GM20431 (cell line): ENCODE data around the gene CLEC12A.
"Not testable (repeated sequence)": the region's sequence is repeated elsewhere in the genome, so short reads cannot be mapped to it uniquely, and the experiment has no call there.

Experiments
- in situ Hi-C: fragments of 300-500 bp; cut with MseI, MboI; formaldehyde crosslinking; loops from one replicate; pipeline ENCODE4 v1.15.0; 2020; ENCODE audit warnings: low sequenced_read_pairs; ENCODE audit not compliant: unreplicated experiment

Gene CLEC12A

DNA sequence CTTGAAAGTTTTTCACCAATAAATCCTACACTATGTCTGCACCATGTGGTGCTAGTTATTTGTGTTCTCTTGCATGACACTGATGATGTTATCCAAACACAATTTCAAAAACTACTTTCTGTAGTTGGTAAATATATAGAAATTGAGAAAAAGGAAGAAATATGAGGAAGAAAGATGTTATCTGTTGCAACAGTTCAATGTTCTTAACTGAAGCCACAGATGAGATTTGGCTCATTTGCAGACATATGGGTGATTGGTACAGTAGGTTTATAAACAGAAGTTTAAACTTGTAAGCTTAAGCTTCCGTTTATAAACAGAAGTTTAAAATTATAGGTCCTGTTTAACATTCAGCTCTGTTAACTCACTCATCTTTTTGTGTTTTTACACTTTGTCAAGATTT lies at the start of gene CLEC12A:
Gene CLEC12A, plus strand, starts transcription at position 229 of the 400 bp plus-strand sequence. CDS start 188 bp downstream, outside the sequence.
- in situ Hi-C loops = no loop called here

DNA sequence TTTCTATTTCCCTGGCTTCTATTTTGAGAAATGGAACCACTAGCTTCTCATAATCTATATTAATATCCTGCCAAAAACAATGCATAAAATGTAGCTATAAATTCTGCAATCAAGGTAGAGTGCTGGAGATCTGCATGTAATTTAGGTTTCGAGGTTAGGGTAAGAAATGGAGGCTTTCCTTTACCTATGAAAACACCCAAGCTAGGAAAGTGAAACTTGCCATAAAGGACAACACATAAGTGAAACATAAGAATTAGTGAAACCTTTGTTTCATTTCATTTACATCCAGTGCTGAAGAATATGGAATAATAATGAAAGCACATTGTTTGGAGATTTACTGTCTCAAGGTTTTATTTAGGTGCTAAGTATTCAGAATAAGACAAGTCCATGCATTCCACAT lies 48.8 kb upstream of the CLEC12A start:
- in situ Hi-C loops = no loop called here

DNA sequence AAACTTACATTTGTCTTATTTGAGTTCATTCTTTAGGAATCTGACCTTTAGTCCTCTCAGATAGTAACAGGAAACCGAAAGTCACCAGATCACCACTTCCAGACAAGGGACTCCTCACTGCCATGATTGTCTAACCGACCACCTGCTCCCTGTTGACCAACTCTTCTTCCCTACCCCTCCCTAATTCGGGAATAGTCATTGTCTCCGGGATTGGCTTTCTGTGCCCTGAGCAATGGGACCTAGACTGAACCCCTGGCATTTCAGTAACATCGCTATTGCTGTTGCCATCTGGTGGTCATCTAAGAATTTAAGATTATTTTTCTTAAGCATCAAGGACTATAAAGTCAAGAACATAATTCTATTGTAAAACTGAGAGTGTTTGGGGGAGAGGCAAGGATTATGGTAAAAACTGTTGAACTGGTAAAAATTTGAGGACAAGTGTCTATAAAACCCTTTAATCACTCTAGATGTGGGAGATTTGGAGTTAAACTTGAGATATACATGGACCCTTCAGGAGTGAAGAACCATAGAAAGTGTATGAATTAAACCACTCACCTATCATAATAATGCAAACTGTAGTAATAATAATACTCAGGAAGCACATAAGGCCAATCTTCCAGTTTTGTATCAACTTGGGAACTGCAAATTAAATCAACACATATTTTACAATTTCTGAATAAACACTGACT lies 45.4 kb upstream of the CLEC12A start:
- in situ Hi-C loops = no loop called here

DNA sequence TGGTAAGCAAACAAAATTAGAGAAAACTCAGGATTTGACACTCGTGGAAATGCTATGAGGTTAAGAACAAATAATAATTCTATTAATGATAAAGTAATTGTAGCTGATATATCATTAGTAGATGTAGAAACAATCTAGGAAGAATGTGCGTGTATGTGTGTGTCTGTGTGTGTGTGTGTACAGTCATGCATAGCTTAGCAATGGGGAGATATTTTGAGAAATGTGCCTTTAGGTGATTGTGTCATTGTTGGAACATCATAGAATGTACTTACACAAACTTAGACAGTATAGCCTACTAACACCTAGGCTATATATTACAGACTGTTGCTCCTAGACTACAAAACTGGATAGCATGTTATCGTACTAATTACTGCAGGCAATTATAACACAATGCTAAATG lies 44.3 kb upstream of the CLEC12A start:
- in situ Hi-C loops = no loop called here

DNA sequence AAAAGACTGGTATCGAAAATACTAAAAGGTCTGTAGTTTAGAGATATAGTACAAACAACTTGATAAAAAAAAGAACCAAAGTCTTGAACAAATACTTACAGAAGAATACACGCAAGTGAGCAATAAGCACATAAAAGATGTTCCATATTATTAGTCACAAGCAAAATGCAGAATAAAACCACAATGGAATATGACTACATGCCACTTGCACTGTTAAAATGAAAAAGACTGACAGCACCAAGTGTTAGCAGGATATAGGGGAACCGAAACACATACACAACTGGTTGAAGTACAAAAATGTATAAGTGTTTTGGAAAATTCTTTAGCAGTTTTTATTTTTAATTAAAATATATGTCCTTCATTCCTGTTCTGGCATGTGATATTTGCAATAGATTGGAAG lies 42.6 kb upstream of the CLEC12A start:
- in situ Hi-C loops = no loop called here

DNA sequence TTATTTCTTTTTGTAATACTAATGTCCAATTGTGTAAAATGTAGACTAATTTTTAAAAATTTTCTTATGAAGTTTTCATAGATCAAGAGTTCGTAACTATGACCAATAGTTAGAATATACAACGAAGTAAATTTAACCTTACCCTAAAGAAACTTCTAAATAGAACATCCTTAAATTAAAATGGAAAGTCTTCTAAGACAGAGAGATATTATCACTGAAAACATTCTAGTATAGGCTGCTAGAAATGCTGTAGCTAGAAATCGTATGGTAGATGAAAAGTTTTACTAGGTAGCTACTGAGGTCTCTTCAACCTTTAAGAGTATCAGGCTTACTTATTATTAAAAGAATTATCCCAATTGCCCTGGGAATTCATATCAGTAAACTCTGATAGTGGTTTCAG lies 40.0 kb upstream of the CLEC12A start:
- in situ Hi-C loops = loop anchor here (10.0 kb wide), 1 partner anchor 116 kb away; no protein-coding TSS in a partner anchor

DNA sequence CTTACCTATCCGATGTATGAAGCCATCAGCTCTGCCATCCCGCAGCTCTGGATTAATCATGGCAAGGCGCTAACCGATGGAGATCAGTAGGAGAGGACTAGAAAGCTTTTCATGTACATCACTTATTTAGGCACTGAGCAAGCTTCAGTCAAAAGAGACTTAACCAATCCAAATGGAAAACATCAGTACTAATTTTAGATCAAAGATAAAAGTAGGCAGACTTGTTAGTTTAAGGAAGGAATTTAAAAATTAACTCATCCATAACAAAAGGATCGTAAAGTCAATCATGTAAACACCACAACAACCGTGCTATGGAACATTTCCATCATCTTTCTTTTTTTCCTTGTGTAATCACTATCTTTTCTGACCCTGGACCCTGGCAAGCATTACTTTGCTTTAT lies 38.9 kb upstream of the CLEC12A start, which contains the start of gene CLEC2A:
Gene CLEC2A, minus strand, starts transcription at position 101 of the 400 bp plus-strand sequence. Its CDS starts 41 bp downstream, at position 60.
- in situ Hi-C loops = loop anchor here (10.0 kb wide), 1 partner anchor 117 kb away; no protein-coding TSS in a partner anchor

DNA sequence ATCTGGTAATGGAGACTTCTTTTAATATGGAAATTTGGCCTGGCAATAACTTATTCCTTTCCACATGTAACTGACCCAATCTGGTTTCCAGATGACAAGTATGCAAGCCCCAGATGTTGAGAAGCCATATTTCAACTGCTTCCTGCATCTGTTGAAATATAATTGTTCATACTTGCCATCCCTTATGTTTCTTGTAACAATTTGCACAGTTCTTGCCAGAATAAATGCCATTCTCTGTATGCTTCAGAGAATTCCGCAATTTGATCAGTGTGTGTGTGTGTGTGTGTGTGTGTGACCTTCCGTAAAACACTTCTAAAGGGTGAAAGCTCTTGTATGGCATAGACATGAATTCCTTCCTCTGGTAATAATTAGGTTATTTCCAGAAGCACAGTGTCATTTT lies 37.3 kb upstream of the CLEC12A start:
- in situ Hi-C loops = loop anchor here (10.0 kb wide), 1 partner anchor 119 kb away; no protein-coding TSS in a partner anchor

DNA sequence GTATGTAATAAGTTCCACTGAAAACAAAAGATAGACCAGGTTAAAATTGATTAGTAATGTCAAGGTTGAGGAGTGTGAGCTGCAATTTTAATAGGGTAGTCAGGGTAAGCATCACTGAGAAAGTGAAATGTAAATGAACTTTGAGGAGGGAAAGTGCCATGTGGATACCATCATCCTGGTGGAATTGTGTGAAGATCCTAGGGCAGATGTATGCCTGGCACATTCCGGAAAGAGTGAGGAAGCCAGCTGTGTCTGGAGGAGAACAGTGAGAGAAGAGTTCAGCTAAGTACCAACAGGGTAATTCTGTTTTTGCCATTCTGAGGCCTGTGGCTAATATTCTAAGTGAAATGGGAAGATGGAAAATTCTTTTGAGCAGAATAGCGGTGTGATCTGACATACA lies 36.2 kb upstream of the CLEC12A start:
- in situ Hi-C loops = loop anchor here (10.0 kb wide), 1 partner anchor 120 kb away; no protein-coding TSS in a partner anchor

DNA sequence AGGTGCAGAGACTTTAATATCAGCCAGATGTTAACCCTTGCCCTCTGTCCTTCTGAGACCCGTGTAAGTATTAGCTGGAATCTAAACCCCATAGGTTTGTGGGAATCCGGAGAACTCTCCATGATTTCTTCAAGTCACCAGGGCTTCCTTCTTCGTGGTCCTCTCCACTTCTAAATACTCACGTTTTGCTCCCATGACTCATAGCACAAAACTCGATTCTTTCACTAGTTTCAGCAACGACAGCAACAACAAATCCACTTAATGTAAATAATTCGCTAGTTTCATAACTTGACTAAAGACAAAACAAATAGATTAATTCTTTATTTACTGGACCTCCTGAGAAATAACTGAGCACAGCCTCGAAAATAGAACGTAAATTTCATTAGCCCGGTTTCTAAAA lies 34.6 kb upstream of the CLEC12A start:
- in situ Hi-C loops = loop anchor here (10.0 kb wide), 1 partner anchor 122 kb away; no protein-coding TSS in a partner anchor

DNA sequence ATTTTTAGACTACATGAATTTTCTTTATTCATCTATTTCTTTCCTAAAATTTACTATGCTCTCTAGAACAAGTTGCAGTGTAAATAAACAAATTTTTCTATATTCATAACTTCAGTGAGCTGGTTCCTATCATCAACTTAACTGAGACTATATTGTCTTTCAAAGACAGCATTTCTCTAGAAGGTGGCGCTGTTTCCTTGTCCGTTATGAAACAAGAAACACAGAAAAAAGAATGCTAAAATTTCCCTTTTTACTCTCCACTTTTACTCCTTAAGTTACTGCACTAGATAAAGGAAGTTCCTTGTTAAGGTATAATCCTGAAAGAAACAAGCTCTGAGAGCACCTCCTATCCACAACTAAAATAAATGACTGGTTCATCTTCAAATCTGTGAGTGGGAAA lies 30.8 kb upstream of the CLEC12A start:
- in situ Hi-C loops = no loop called here

DNA sequence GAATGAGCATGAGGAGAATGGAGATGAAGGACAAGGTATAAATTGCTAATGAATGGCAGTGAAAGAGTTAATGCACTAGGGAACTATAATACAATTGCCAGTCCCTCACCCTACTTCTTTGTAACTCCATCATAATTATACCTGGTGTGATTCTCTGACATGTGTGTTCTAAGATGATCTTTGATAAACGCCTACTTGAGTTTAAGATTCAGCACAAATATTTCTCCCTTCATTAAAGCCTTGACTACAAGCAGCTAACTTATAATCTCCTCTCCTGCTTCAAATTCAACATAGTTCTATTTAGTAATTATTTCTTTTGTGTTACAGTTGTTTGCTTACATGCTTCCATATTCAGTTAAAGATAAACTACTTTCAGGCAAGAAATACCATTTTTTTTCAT lies 29.4 kb upstream of the CLEC12A start:
- in situ Hi-C loops = no loop called here

DNA sequence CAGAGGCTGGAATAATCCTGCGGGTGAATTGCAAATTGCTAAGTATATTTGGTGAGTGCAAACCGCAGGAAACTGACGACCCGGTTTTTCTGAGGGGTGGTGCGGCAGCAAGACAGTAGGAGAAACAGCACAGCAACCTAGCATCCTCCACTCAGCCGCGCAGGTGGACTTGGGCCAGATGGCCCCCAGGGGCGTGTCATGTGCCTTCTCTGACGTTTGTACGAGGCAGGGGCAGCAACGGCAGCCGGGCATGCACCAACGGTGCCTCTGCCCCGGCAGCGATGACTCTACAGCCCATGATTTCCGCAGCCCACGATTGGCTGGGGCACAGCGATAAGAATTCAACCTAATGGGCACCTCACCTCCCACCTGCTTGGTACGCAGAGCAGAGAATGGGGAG lies 28.0 kb upstream of the CLEC12A start:
- in situ Hi-C loops = no loop called here

DNA sequence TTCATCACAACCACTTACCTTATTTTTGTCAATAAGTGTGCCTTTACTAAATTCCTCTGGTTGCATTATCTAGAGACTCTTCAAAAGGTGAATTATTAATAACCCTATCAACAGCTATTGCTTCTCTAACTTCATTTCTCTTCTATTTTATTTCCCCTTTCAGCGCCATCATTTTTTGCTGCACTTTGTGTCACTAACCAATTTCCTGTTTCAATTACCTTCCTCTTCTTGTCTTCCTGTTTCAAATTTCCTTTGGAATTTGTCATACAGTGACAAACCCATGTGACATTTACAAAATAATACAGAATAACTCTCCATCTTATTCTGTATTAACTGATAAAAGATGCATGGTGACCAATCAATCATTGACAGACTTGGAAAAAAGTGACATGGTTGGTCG lies 26.8 kb upstream of the CLEC12A start:
- in situ Hi-C loops = no loop called here

DNA sequence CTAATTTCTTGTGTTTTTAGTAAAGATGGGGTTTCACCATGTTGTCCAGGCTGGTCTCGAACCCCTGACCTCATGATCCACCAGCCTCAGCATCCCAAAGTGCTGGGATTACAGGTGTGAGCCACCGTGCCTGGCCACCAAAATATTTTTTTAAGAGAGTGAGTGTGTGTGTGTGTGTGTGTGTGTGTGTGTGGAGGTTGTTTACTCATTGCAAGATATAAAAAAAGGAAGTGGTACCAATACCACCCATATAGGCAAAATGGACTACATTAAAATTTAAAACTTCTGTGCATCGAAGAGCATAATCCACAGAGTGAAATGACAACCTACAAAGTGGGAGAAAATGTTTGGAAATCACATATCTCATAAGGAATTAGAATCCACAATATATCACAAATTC lies 23.5 kb upstream of the CLEC12A start:
- in situ Hi-C loops = no loop called here

DNA sequence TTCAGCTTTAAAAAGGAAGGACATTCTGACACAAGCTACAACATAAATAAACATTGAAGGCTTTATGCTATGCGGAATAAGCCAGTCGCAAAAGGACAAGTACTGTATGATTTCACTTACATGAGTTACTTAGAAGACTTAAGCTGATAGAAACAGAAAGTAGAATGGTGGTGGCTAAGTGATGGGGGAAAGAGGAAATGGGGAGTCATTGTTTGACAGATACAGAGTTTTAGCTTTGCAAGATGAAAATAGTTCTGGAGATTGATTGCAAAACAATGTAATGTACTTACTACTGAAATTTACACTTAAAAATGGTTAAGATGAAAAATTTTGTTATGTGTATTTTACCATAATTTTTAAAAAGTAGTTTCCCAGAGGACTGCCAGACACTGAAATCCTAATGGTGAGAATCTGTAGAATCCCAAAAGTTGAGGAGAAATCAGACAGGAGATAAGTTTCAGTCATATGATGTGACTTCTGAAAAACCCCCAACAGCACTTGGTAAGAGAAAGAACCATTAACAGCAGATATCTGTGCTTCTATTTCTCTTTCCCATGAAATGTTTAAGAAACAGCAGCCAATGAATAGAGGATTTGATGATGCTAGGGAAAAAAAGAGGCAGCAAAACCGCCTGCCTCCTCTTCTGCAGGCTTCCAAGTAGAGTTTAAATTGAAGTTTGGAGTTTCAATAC lies 22.5 kb upstream of the CLEC12A start:
- in situ Hi-C loops = no loop called here

DNA sequence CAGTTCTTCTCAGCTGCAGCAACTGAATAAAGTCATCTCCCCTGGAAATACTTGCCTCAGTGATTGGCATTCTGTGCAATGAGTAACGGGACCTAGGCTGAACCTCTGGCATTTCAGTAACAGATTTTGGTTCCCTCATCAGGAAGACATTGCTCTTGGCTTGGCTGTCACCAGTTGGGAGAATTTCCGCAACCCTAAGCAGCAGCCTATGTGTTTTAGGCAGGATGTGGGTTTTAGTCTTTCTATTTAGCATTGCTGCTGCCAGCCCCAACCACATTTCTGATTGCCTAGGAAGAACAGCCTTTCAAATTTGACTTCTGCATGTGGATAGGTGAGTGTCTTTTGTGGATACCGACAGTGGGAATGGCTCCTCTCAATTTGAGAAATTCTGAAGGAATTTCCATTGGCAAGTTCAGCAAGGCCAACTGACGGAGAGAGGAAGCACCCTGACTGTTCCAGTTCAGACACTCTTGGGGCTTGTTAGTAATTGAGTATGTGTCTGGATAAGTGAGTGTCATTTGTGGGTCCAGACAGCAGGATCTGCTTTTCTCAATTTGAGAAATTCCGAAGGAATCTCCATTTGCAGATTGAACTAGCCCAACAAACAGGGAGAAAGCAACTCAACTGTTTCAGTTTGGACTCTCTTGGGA lies 20.1 kb upstream of the CLEC12A start:
- in situ Hi-C loops = no loop called here

DNA sequence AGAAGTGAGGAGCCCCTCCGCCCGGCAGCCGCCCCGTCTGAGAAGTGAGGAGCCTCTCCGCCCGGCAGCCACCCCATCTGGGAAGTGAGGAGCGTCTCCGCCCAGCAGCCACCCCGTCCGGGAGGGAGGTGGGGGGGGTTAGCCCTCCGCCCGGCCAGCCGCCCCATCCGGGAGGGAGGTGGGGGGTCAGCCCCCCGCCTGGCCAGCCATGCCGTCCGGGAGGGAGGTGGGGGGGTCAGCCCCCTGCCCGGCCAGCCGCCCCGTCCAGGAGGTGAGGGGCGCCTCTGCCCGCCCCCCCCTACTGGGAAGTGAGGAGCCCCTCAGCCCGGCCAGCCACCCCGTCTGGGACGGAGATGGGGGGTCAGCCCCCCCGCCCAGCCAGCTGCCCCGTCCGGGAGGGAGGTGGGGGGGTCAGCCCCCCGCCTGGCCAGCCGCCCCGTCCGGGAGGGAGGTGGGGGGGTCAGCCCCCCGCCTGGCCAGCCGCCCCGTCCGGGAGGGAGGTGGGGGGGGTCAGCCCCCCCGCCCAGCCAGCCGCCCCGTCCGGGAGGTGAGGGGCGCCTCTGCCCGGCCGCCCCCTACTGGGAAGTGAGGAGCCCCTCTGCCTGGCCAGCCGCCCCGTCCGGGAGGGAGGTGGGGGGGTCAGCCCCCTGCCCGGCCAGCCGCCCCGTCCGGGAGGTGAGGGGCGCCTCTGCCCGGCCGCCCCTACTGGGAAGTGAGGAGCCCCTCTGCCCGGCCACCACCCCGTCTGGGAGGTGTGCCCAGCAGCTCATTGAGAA lies 18.1 kb upstream of the CLEC12A start:
- in situ Hi-C loops = not testable (repeated sequence)

DNA sequence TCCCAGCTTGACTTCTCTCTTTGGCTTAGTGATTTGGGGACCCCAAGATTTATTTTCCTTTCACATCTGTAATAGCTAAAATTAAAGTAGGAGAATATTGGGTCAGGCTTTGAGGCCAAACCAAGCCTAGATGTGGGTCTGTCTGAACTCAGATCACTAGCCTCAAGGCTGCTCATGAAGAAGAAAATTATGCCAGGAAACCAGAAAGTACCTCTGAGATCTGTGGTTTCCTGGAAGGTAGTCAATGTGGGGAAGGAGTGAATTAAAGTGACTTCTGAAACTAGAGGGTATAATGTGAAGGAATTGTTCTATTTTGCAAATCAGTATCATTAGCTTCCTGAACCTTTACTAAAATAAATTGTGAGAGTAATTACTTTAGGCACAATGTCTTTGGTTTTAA lies 13.4 kb upstream of the CLEC12A start:
- in situ Hi-C loops = no loop called here

DNA sequence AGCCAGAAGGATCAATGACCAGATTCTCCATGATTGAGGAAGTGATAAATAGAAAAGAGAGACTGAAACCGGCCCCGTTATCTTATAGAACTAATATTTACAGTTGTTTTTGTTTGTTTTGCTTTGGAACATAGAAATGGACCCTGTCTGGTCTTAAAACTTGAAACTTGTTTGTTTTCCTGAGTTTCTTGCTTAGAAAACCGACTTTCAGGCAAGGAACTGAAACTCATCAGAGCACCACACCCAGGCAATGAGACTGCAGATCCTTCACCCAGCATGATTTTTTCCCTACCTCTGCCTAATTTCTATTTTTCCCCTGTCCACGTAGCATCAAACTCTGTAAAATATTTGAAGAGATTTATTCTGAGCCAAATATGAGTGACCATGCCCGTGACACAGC lies 10.6 kb upstream of the CLEC12A start:
- in situ Hi-C loops = no loop called here
